ENCODE results near the gene PHKA1.

DNA sequence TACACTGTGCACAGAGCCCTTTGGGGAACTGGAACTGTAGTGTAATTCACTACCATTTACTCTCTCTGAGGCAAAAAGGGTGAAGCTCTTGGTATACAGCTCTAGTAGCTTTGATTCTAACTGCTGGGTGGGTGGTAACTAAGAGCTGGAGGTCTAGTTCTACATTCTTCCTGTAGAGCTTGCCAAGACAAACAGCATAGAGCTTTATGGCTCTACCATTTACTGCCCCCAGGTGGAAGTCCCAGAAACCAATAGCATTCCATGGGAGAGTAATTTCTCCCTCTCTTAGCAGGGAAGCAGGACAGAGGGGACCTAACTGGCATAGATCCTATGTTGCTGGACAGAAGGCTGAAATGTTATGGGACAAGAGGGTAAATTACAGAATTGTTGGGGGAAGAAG is 168.1 kb downstream of the PHKA1 start:
- TF ChIP-seq, protein P1, sequence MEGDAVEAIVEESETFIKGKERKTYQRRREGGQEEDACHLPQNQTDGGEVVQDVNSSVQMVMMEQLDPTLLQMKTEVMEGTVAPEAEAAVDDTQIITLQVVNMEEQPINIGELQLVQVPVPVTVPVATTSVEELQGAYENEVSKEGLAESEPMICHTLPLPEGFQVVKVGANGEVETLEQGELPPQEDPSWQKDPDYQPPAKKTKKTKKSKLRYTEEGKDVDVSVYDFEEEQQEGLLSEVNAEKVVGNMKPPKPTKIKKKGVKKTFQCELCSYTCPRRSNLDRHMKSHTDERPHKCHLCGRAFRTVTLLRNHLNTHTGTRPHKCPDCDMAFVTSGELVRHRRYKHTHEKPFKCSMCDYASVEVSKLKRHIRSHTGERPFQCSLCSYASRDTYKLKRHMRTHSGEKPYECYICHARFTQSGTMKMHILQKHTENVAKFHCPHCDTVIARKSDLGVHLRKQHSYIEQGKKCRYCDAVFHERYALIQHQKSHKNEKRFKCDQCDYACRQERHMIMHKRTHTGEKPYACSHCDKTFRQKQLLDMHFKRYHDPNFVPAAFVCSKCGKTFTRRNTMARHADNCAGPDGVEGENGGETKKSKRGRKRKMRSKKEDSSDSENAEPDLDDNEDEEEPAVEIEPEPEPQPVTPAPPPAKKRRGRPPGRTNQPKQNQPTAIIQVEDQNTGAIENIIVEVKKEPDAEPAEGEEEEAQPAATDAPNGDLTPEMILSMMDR (IDR thresholded peaks at IDR 0.05) = peak in 2 of 4 donors; percentile 7 to 8
- no peak for TF ChIP-seq POLR2A (IDR thresholded peaks at IDR 0.05)

All from right lobe of liver (tissue), 4 donors.